Left lung (tissue), 10 donors: Measurements from ENCODE around the gene SNX27. TPM values are rescaled to one million over a fixed set of nuclear protein-coding genes. Genes with fewer than 3 reads are reported as not detected.
"Not testable (repeated sequence)": the region's sequence is repeated elsewhere in the genome, so short reads cannot be mapped to it uniquely, and the experiment has no call there.

Experiments used
- ATAC-seq: fragments of 200-7000 bp; cut with Tn5 transposase; one replicate; pipeline ENCODE4 v1.9.1; 2020; ENCODE audit warnings: moderate library complexity
- DNase-seq, 4 donors: peaks; one replicate each; pipeline ENCODE4 v3.0.0-alpha.2; 2013 to 2020
- H3K27ac ChIP-seq, 2 donors: fragments of 200-600 bp; sonication (generic) in 1 of 2; one replicate each; pipeline versions ENCODE4 v1.5.0 to v1.8.0; 2020 to 2021
- H3K27me3 ChIP-seq, 2 donors: fragments of 200-600 bp; sonication (generic) in 1 of 2; one replicate each; pipeline versions ENCODE4 v1.5.0 to v1.8.0; 2020 to 2021
- H3K36me3 ChIP-seq, 2 donors: fragments of 200-600 bp; sonication (generic) in 1 of 2; one replicate each; pipeline versions ENCODE4 v1.5.0 to v1.8.0; 2020 to 2021
- H3K4me1 ChIP-seq, 2 donors: fragments of 200-600 bp; one replicate each; pipeline ENCODE4 v1.8.0; 2021
- H3K4me3 ChIP-seq, 2 donors: fragments of 200-600 bp; sonication (generic) in 1 of 2; one replicate each; pipeline versions ENCODE4 v1.5.0 to v1.8.0; 2020 to 2021; ENCODE audit warnings: mild to moderate bottlenecking in 1 of 2
- H3K9me3 ChIP-seq, 2 donors: fragments of 200-600 bp; sonication (generic) in 1 of 2; one replicate each; pipeline versions ENCODE4 v1.5.0 to v1.8.0; 2020 to 2021
- intact Hi-C, 2 donors: fragments of 100-400 bp; cut with DNase I; formaldehyde crosslinking; loops; one replicate each; pipeline versions ENCODE4 v1.11.2 to v1.14.2; 2022
- polyA plus RNA-seq, 6 donors: library from polyadenylated mRNA; unstranded; fragments of 120-200 nt; gene quantifications; one replicate each; pipeline ENCODE4 v1.2.1, GENCODE V29; 2013; ENCODE audit not compliant: insufficient read length in 6 of 6
- total RNA-seq, 2 donors: library from RNA; stranded (reverse); fragmentation: NEBNext Ultra II Directional; extraction: Animal tissue kit (Norgen Biotek cat#: 25700); gene quantifications; one replicate each; pipeline ENCODE4 v1.2.1, GENCODE V29; 2021
- TF ChIP-seq, protein P1 (sequence below), 2 donors: fragments of 200-600 bp; sonication (generic) in 1 of 2; IDR thresholded peaks; one replicate each; pipeline versions ENCODE4 v1.5.0 to v1.8.0; 2021; ENCODE audit warnings: antibody characterized with exemption in 2 of 2
- donor health status: DM: no; HTN: yes; CAD: no.
- donor health status: DM: no; HTN: no; CAD: no.

The SNX27 gene
- total and polyA plus RNA-seq, 8 donors, result 21.5 to 64.5 (median 23.9) TPM

DNA sequence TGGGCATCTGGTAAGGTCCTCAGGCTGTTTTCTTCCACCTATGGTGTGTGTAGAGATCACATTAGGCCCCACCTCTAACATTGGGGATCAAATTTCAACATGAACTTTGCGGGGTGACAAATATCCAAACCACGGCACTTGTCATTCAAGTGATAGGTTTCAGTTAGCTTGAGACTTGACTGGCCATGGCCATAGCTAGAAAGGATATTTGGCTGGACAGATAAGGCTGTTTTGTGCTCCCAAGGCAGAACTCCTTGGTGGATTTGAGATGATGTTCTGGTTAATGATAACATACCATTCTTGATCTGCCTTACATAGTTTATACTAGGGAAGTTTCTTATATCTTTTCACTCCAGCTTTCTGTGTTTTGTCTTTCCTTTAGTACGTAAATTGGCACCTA, 56.2 kb downstream of the SNX27 start:
- intact Hi-C loops, result no loop called here
- TF ChIP-seq, protein P1, sequence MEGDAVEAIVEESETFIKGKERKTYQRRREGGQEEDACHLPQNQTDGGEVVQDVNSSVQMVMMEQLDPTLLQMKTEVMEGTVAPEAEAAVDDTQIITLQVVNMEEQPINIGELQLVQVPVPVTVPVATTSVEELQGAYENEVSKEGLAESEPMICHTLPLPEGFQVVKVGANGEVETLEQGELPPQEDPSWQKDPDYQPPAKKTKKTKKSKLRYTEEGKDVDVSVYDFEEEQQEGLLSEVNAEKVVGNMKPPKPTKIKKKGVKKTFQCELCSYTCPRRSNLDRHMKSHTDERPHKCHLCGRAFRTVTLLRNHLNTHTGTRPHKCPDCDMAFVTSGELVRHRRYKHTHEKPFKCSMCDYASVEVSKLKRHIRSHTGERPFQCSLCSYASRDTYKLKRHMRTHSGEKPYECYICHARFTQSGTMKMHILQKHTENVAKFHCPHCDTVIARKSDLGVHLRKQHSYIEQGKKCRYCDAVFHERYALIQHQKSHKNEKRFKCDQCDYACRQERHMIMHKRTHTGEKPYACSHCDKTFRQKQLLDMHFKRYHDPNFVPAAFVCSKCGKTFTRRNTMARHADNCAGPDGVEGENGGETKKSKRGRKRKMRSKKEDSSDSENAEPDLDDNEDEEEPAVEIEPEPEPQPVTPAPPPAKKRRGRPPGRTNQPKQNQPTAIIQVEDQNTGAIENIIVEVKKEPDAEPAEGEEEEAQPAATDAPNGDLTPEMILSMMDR (IDR thresholded peaks at IDR 0.05), result no peak
- Histone ChIP-seq H3K4me1 (peaks cover 0 to 26% of the 10 kb centered on the region in 2 donors), H3K27ac (no peak overlapping the region), H3K36me3 (peaks cover 0 to 33% of the 10 kb centered on the region in 2 donors), H3K4me3 (no peak overlapping the region), H3K9me3 (no peaks in the 10 kb centered on the region), H3K27me3 (no peaks in the 10 kb centered on the region)
- no peak for ATAC-seq
- DNase-seq, result no peak

DNA sequence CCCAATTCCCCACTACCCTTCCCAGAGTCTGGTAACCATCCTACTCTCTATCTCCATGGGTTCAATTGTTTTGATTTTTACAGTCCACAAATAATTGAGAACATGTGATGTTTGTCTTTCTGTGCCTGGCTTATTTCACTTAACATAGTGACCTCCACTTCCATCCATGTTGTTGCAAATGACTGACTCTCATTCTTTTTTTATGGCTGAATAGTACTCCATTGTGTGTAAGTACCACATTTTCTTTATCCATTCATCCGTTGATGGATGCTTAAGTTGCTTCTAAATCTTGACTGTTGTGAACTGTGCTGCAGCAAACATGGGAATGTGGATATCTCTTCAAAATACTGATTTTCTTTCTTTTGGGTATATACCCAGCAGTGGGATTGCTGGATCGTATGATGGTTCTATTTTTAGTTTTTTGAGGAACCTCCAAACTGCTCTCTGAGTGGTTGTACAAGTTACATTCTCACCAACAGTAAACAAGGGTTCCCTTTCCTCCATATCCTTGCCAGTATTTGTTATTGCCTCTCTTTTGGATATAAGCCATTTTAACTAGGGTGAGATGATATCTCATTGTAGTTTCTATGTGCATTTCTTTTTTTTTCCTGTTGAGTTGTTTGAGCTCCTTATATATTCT, 58.3 kb downstream of the SNX27 start:
- H3K9me3 ChIP-seq, H3K4me3 ChIP-seq, ATAC-seq, H3K27ac ChIP-seq, DNase-seq, H3K27me3 ChIP-seq, intact Hi-C loops: not testable (repeated sequence)
- Histone ChIP-seq H3K36me3 (peaks cover 0 to 33% of the 10 kb centered on the region in 2 donors), H3K4me1 (peaks cover 0 to 18% of the 10 kb centered on the region in 2 donors)

DNA sequence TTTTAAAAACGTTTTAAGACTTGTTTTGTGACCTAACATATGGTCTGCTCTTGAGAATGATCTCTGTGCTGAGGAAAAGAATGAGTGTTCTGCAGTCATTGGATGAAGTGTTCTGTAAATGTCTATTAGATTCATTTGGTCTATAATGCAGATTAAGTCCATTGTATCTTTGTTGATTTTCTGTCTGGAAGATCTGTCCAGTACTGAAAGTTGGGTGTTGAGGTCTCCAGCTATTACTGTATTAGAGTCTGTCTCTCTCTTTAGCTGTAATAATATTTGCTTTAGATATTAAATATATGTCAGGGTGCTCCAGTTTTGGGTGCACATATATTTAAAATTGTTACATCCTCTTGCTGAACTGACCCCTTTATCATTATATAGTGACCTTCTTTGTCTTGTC, 61.6 kb downstream of the SNX27 start:
- Histone ChIP-seq H3K9me3 (no peaks in the 10 kb centered on the region), H3K27me3 (no peaks in the 10 kb centered on the region), H3K36me3 (peaks cover 0 to 35% of the 10 kb centered on the region in 2 donors), H3K27ac (no peak overlapping the region), H3K4me3 (no peak overlapping the region), H3K4me1 (peaks cover 0 to 8% of the 10 kb centered on the region in 2 donors)
- intact Hi-C loops, result no loop called here
- DNase-seq (no peak), ATAC-seq (no peak)
- TF ChIP-seq, protein P1 (IDR thresholded peaks at IDR 0.05), result no peak

DNA sequence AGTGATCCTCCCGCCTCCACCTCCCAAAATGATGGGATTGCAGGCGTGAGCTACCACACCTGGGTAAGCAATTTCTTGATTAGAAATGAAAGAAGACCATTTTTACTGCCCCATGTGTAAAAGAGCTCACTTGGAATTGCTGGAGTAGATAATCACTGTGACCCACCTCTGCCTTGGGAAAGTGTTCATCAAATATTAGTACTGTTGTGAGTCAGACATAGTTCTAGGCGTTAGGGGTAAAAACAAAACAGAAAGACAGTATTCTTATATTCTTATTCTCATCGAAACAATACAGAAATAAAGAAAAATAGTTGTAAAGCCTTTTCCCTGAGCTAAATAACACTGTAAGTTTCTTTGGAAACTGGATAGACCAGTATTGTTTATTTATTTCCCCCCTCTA, 68.5 kb downstream of the SNX27 start:
- ATAC-seq, result peak; percentile 65
- H3K36me3 ChIP-seq, result peaks cover 0 to 32% of the 10 kb centered on the region in 2 donors
- H3K27ac ChIP-seq, result no peak overlapping the region
- H3K27me3 ChIP-seq, result no peaks in the 10 kb centered on the region
- TF ChIP-seq, protein P1 (IDR thresholded peaks at IDR 0.05), result no peak
- intact Hi-C loops, result no loop called here
- H3K9me3 ChIP-seq, result no peaks in the 10 kb centered on the region
- no peak for DNase-seq
- peaks cover 0 to 16% of the 10 kb centered on the region in 2 donors for H3K4me1 ChIP-seq
- H3K4me3 ChIP-seq, result no peak overlapping the region

DNA sequence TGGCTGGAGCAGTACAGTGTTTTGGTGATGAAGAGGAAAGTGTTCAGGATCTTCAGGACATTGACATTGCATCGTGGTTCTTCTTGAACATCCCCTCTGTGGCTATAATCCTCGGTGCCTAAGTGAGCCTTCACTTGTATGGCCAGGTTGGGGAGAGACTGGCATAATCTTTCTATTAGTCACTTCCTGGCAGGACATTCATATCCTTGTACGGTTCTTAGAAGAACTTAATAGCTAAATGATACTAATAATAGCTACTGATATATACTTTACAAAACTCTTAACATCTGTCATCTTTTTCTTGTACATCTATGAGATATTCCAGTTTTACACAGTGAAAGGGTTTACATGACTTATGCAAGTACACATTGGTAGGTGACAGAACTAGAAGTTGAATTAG, 69.0 kb downstream of the SNX27 start:
- Histone ChIP-seq H3K27ac (no peak overlapping the region), H3K27me3 (no peaks in the 10 kb centered on the region), H3K4me1 (peaks cover 0 to 16% of the 10 kb centered on the region in 2 donors), H3K4me3 (no peak overlapping the region), H3K9me3 (no peaks in the 10 kb centered on the region), H3K36me3 (peaks cover 0 to 35% of the 10 kb centered on the region in 2 donors)
- ATAC-seq, result peak; percentile 94
- no peak for DNase-seq
- intact Hi-C loops, result no loop called here
- TF ChIP-seq, protein P1 (IDR thresholded peaks at IDR 0.05), result no peak

DNA sequence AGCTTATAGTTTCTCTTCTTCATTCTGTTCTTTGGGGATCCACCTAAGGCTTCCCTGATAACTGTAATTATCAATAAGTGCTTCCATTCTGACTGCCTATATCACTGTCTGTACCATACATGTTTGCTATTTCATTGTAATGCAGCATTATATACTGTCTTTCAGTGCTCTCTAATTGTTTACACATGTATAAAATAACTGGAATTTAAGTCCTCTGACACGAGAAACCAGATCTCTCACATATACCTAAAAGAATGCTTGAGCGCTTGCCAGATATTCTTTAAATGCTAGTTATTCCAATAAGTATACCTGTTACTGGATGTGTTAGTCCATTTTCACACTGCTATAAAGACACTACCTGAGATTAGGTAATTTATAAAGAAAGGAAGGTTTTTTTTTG, 70.1 kb downstream of the SNX27 start:
- intact Hi-C loops, result no loop called here
- no peak for ATAC-seq
- no peaks in the 10 kb centered on the region for H3K27me3 ChIP-seq
- no peak overlapping the region for H3K4me3 ChIP-seq
- no peak overlapping the region for H3K27ac ChIP-seq
- H3K9me3 ChIP-seq, result no peaks in the 10 kb centered on the region
- TF ChIP-seq, protein P1 (IDR thresholded peaks at IDR 0.05), result no peak
- no peak for DNase-seq
- peaks cover 0 to 46% of the 10 kb centered on the region in 2 donors for H3K36me3 ChIP-seq
- H3K4me1 ChIP-seq, result peaks cover 0 to 16% of the 10 kb centered on the region in 2 donors

DNA sequence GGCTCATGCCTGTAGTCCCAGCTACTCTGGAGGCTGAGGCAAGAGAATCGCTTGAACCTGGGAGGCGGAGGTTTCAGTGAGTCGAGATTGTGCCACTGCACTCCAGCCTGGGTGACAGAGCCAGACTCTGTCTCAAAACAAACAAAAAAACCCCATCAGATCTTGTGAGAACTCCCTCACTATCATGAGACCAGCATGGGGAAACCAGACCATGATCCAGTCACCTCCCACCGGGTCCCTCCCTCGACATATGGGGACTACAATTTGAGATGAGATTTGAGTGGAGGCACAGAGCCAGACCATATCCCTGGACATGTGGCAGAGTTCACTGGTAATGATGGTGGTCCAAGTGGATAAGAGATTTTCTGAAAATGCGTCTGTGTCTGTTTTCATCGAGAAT, 71.1 kb downstream of the SNX27 start:
- peaks cover 0 to 55% of the 10 kb centered on the region in 2 donors for H3K36me3 ChIP-seq
- DNase-seq, ATAC-seq, H3K4me3 ChIP-seq, intact Hi-C loops, H3K9me3 ChIP-seq, H3K27ac ChIP-seq, H3K27me3 ChIP-seq: not testable (repeated sequence)
- peaks cover 0 to 16% of the 10 kb centered on the region in 2 donors for H3K4me1 ChIP-seq
